Left cardiac atrium (tissue), 4 donors: Measurements from ENCODE around the gene CACNA1I. TPM values are rescaled to one million over a fixed set of nuclear protein-coding genes. Genes with fewer than 3 reads are reported as not detected.
A peak's percentile ranks its signal among the peaks of the same experiment; 100 is the strongest.

Experiments used
- ATAC-seq, 2 donors: fragments of 200-7000 bp; cut with Tn5 transposase; one replicate each; pipeline ENCODE4 v1.9.1; 2020; ENCODE audit warnings: mild to moderate bottlenecking in 2 of 2, moderate library complexity in 2 of 2
- DNase-seq: peaks from one replicate; pipeline ENCODE4 v3.0.0-alpha.2; 2020
- intact Hi-C, 2 donors: fragments of 100-400 bp; cut with DNase I; formaldehyde crosslinking; loops; one replicate each; pipeline versions ENCODE4 v1.14.1 to v1.15.1; 2022 to 2023
- total RNA-seq, 2 donors: library from RNA; stranded (reverse); fragmentation: NEBNext Ultra II Directional; extraction: Animal tissue kit (Norgen Biotek cat#: 25700); gene quantifications; one replicate each; pipeline ENCODE4 v1.2.1, GENCODE V29; 2021
- donor health status: DM: no; HTN: yes; CAD: no.
- donor health status: DM: no; HTN: yes; CAD: no; lungs with severe emphysema.
- donor health status: DM: yes; HTN: yes; CAD: no.
- donor health status: Dilated cardiomyopathy.

The CACNA1I gene
- total RNA-seq, 2 donors from 2014 or later: 0.03 to 0.06 TPM

GRCh38 chr22:39562839-39563489 is 7.6 kb upstream of the CACNA1I start:
- intact Hi-C loops: no loop called here
- ATAC-seq: no peak
- no peak for DNase-seq

- DNase-seq (no peak), ATAC-seq (no peak)
- intact Hi-C loops: no loop called here
These were observed 6.8 kb upstream of the CACNA1I start for GRCh38 chr22:39563571-39564428.

- no peak for DNase-seq
- intact Hi-C loops: no loop called here
These were observed 5.1 kb upstream of the CACNA1I start for GRCh38 chr22:39565414-39565944.

GRCh38 chr22:39567135-39567946 is 3.2 kb upstream of the CACNA1I start:
- intact Hi-C loops: no loop called here
- DNase-seq (no peak), ATAC-seq (no peak)

More at GRCh38 chr22:39565414-39565944, 5.1 kb upstream of the CACNA1I start:
- no peak for ATAC-seq

GRCh38 chr22:39568278-39568981 is 2.1 kb upstream of the CACNA1I start:
- no peak for ATAC-seq
- no peak for DNase-seq
- intact Hi-C loops: no loop called here

GRCh38 chr22:39569066-39569465 is 1.5 kb upstream of the CACNA1I start:
- DNase-seq (no peak), ATAC-seq (no peak)
- intact Hi-C loops: no loop called here

- intact Hi-C loops: no loop called here
- ATAC-seq: no peak
These were observed 327 bp upstream of the CACNA1I start for GRCh38 chr22:39570226-39570625.

GRCh38 chr22:39571538-39571937 is 985 bp downstream of the CACNA1I start:
- ATAC-seq (no peak), DNase-seq (no peak)
- intact Hi-C loops: no loop called here

More at GRCh38 chr22:39570226-39570625, 327 bp upstream of the CACNA1I start:
- DNase-seq: no peak

GRCh38 chr22:39574779-39575551 is 4.4 kb downstream of the CACNA1I start:
- peak in 1 of 2 donors; percentile 57 for ATAC-seq
- intact Hi-C loops: no loop called here

GRCh38 chr22:39575552-39575825 is 4.9 kb downstream of the CACNA1I start:
- DNase-seq: no peak
- intact Hi-C loops: no loop called here
- ATAC-seq: no peak

More at GRCh38 chr22:39574779-39575551, 4.4 kb downstream of the CACNA1I start:
- peak; percentile 26 for DNase-seq

- DNase-seq: no peak
- intact Hi-C loops: no loop called here
- no peak for ATAC-seq
These were observed 5.5 kb downstream of the CACNA1I start for GRCh38 chr22:39576027-39576426.

- ATAC-seq: no peak
- intact Hi-C loops: no loop called here
- no peak for DNase-seq
These were observed 6.8 kb downstream of the CACNA1I start for GRCh38 chr22:39577366-39577765.

- ATAC-seq: no peak
- intact Hi-C loops: no loop called here
- no peak for DNase-seq
These were observed 7.3 kb downstream of the CACNA1I start for GRCh38 chr22:39577900-39578299.

GRCh38 chr22:39580006-39580441 is 9.5 kb downstream of the CACNA1I start:
- ATAC-seq (peak in 1 of 2 donors; percentile 27), DNase-seq (no peak)

GRCh38 chr22:39580795-39581194 is 10.2 kb downstream of the CACNA1I start:
- intact Hi-C loops: no loop called here
- ATAC-seq (no peak), DNase-seq (no peak)

More at GRCh38 chr22:39580006-39580441, 9.5 kb downstream of the CACNA1I start:
- intact Hi-C loops: no loop called here

- no peak for ATAC-seq
- no peak for DNase-seq
- intact Hi-C loops: no loop called here
These were observed 10.8 kb downstream of the CACNA1I start for GRCh38 chr22:39581303-39581702.

GRCh38 chr22:39583066-39583667 is 12.6 kb downstream of the CACNA1I start:
- DNase-seq: no peak
- intact Hi-C loops: no loop called here
- ATAC-seq: no peak

- intact Hi-C loops: no loop called here
- DNase-seq: no peak
- no peak for ATAC-seq
These were observed 19.3 kb downstream of the CACNA1I start for GRCh38 chr22:39589875-39590274.
